MM.1S (cell line): ENCODE results near the gene ALDH3B1.

Experiments
- CTCF ChIP-seq: fragments of 300-600 bp; sonication (generic); IDR thresholded peaks from 2 replicates; pipeline ENCODE4 v1.5.1; 2016; ENCODE audit warnings: antibody characterized with exemption, low read length, mixed read lengths
- EZH2 ChIP-seq: fragments of 300-600 bp; sonication (generic); optimal IDR thresholded peaks from 2 replicates; pipeline ENCODE3; 2017; ENCODE audit warnings: low read depth, mild to moderate bottlenecking, antibody characterized with exemption, low read length, mixed read lengths

- TF ChIP-seq EZH2 (no peak), CTCF (no peak)
Observed at GRCh38 chr11:68015467-68015866, 5.3 kb downstream of the ALDH3B1 start.
